Sigmoid colon (tissue), 7 donors: ENCODE measurements around the gene TJP3. TPM values are rescaled to one million over a fixed set of nuclear protein-coding genes. Genes with fewer than 3 reads are reported as not detected.

Experiments used
- DNase-seq: peaks from one replicate; pipeline ENCODE4 v3.0.0-alpha.2; 2019
- H3K27ac ChIP-seq, 4 donors: fragments of 200-600 bp; sonication (generic); one replicate each; pipeline ENCODE4 v1.5.1; 2016 to 2019; ENCODE audit warnings: mild to moderate bottlenecking in 1 of 4
- H3K27me3 ChIP-seq, 3 donors: fragments of 200-600 bp; sonication (generic); one replicate each; pipeline ENCODE4 v1.5.1; 2019; ENCODE audit warnings: mild to moderate bottlenecking in 1 of 3
- H3K36me3 ChIP-seq, 4 donors: fragments of 200-600 bp; sonication (generic); one replicate each; pipeline ENCODE4 v1.5.1; 2016 to 2019
- H3K4me1 ChIP-seq, 4 donors: fragments of 200-600 bp; sonication (generic); one replicate each; pipeline ENCODE4 v1.5.1; 2017 to 2019
- H3K4me3 ChIP-seq, 4 donors: fragments of 200-600 bp; sonication (generic); one replicate each; pipeline ENCODE4 v1.5.1; 2017 to 2019; ENCODE audit warnings: mild to moderate bottlenecking in 2 of 4, moderate library complexity in 1 of 4
- H3K9me3 ChIP-seq, 4 donors: fragments of 200-600 bp in 3 of 4; sonication (generic) in 3 of 4; one replicate each; pipeline versions ENCODE4 v1.5.1 to v1.6.1; 2013 to 2019
- CTCF ChIP-seq, 4 experiments: fragments of 450-650 bp in 3 of 4; fragments of 200-600 bp in 1 of 4; IDR thresholded peaks; one replicate each; pipeline ENCODE4 v1.5.1; 2016 to 2019; ENCODE audit warnings: antibody characterized with exemption in 4 of 4, mild to moderate bottlenecking in 3 of 4, moderate library complexity in 2 of 4
- EP300 ChIP-seq, 4 donors: sonication (generic); formaldehyde crosslinking; IDR thresholded peaks; one replicate each; pipeline ENCODE4 v1.6.1; 2017; ENCODE audit warnings: antibody characterized with exemption in 4 of 4
- POLR2A ChIP-seq, 2 donors: fragments of 450-650 bp; IDR thresholded peaks; one replicate each; pipeline ENCODE4 v1.6.1; 2016; ENCODE audit warnings: antibody characterized with exemption in 2 of 2, mild to moderate bottlenecking in 2 of 2, moderate library complexity in 2 of 2
- POLR2AphosphoS5 ChIP-seq, 4 donors: sonication (generic); formaldehyde crosslinking; IDR thresholded peaks; one replicate each; pipeline ENCODE4 v1.6.1; 2017; ENCODE audit warnings: antibody characterized with exemption in 4 of 4
- WGBS, 2 donors: extraction: QIAGEN DNeasy Blood & Tissue Kit; methylation state at CpG; one replicate each; pipeline ENCODE4 v1.1.7; 2013; 5-methylcytosine and 5-hydroxymethylcytosine counted together
- intact Hi-C: fragments of 100-400 bp; cut with DNase I; formaldehyde crosslinking; loops from one replicate; pipeline ENCODE4 v1.15.1; 2023
- polyA plus RNA-seq, 3 donors: library from polyadenylated mRNA; stranded (reverse); fragments of 200-250 nt; gene quantifications; one replicate each; pipeline ENCODE4 v1.2.3, GENCODE V29; 2013
- total RNA-seq, 4 donors: library from RNA; depleted of rRNA; stranded (reverse); fragments of >200 nt; gene quantifications; one replicate each; pipeline ENCODE4 v1.1.0, GENCODE V29; 2016
- donor health status: healthy with polysubstance abuse.
- donor health status: Bipolar disorder and iron deficiency.
- donor health status: healthy.

TJP3 gene
- total and polyA plus RNA-seq, 7 donors: 0.33 to 245 (median 80.2) TPM; not detected in 1

GRCh38 chr19:3660493-3661219 is 47.5 kb upstream of the TJP3 start:
- 80 to 86% methylated on average over 23 of the region's 23 CpGs for WGBS, 2 donors
- intact Hi-C loops: no loop called here
- no peak overlapping the region for H3K27ac ChIP-seq
- no peaks in the 10 kb centered on the region for H3K9me3 ChIP-seq
- peaks cover 46 to 99% (median 88%) of the 10 kb centered on the region in 4 donors for H3K36me3 ChIP-seq
- no peaks in the 10 kb centered on the region for H3K27me3 ChIP-seq
- TF ChIP-seq CTCF (IDR thresholded peaks at IDR 0.05): no peak
- no peak for TF ChIP-seq EP300 (IDR thresholded peaks at IDR 0.05)
- TF ChIP-seq POLR2A (IDR thresholded peaks at IDR 0.05): no peak
- TF ChIP-seq POLR2AphosphoS5 (IDR thresholded peaks at IDR 0.05): no peak
- H3K4me3 ChIP-seq: no peak overlapping the region
- no peak for DNase-seq
- H3K4me1 ChIP-seq: peaks cover 0 to 3% (median 2%) of the 10 kb centered on the region in 4 donors

- WGBS, 2 donors: 95% methylated on average over 34 of the region's 34 CpGs
These were observed 46.6 kb upstream of the TJP3 start for GRCh38 chr19:3661284-3662238.

GRCh38 chr19:3663838-3664237 is 44.3 kb upstream of the TJP3 start:
- WGBS, 2 donors: 95 to 96% methylated on average over 18 of the region's 18 CpGs
- no peaks in the 10 kb centered on the region for H3K27me3 ChIP-seq

More at GRCh38 chr19:3661284-3662238, 46.6 kb upstream of the TJP3 start:
- intact Hi-C loops: no loop called here
- no peak for DNase-seq
- H3K27ac ChIP-seq: no peak overlapping the region
- H3K27me3 ChIP-seq: no peaks in the 10 kb centered on the region
- no peaks in the 10 kb centered on the region for H3K9me3 ChIP-seq
- H3K36me3 ChIP-seq: peaks cover 44 to 96% (median 81%) of the 10 kb centered on the region in 4 donors
- TF ChIP-seq CTCF (IDR thresholded peaks at IDR 0.05) (no peak), POLR2A (IDR thresholded peaks at IDR 0.05) (no peak), EP300 (IDR thresholded peaks at IDR 0.05) (no peak), POLR2AphosphoS5 (IDR thresholded peaks at IDR 0.05) (no peak)
- no peak overlapping the region for H3K4me3 ChIP-seq
- peaks cover 0 to 12% (median 10%) of the 10 kb centered on the region in 4 donors for H3K4me1 ChIP-seq

More at GRCh38 chr19:3663838-3664237, 44.3 kb upstream of the TJP3 start:
- Histone ChIP-seq H3K4me3 (no peak overlapping the region), H3K4me1 (peaks cover 0 to 35% (median 33%) of the 10 kb centered on the region in 4 donors), H3K27ac (no peak overlapping the region), H3K9me3 (no peaks in the 10 kb centered on the region), H3K36me3 (peaks cover 24 to 79% (median 60%) of the 10 kb centered on the region in 4 donors)
- no peak for DNase-seq
- intact Hi-C loops: no loop called here
- no peak for TF ChIP-seq POLR2AphosphoS5 (IDR thresholded peaks at IDR 0.05)
- no peak for TF ChIP-seq CTCF (IDR thresholded peaks at IDR 0.05)
- TF ChIP-seq POLR2A (IDR thresholded peaks at IDR 0.05): no peak
- no peak for TF ChIP-seq EP300 (IDR thresholded peaks at IDR 0.05)
